ENCODE data around the gene NID1. TPM values are rescaled to one million over a fixed set of nuclear protein-coding genes. Genes with fewer than 3 reads are reported as not detected.
A peak's percentile ranks its signal among the peaks of the same experiment; 100 is the strongest.

The NID1 gene
- total and polyA plus RNA-seq, 2 of the 4 experiments (the other 2 are of a cell fraction): 21.9 to 83.3 TPM

GRCh38 chr1:236083650-236084385 is 18.9 kb upstream of the NID1 start:
- CTCF ChIA-PET: no interaction called here
- no peak overlapping the region for H4K91ac ChIP-seq (ENCODE audit: insufficient read depth, low read depth, low read length)
- no peak overlapping the region for H3K4me3 ChIP-seq (ENCODE audit: insufficient read depth, low read depth, low read length)
- H3K36me3 ChIP-seq (ENCODE audit: control insufficient read depth, insufficient read depth, low read length): no peaks in the 10 kb centered on the region
- no TSS peak for BruUV-seq (replicated peaks)
- POLR2A ChIA-PET (ENCODE audit: unreplicated experiment): no interaction called here
- no peak overlapping the region for H2BK20ac ChIP-seq (ENCODE audit: low read depth, low read length)
- H4K8ac ChIP-seq (ENCODE audit: low read depth in 2 of 2, low read length in 2 of 2): no peak overlapping the region; a peak in 1 of 4 replicates
- peak overlapping the region; percentile 0; the same call in 1 of the 2 replicates for H3K27ac ChIP-seq (ENCODE audit: insufficient read depth, low read length)
- no peaks in the 10 kb centered on the region for H3K79me1 ChIP-seq (ENCODE audit: low read depth in 1 of 2, low read length in 2 of 2)
- in situ Hi-C loops (cut with MboI; ENCODE audit: low sequenced_read_pairs): no loop called here
- peaks cover 2% of the 10 kb centered on the region; the same call in 1 of the 2 replicates for H3K9me1 ChIP-seq (ENCODE audit: insufficient read depth, low read length)
- no peak overlapping the region for H2BK5ac ChIP-seq (ENCODE audit: low read depth, low read length, poor library complexity, severe bottlenecking)
- no peak overlapping the region for H2AK9ac ChIP-seq (replicated peaks; ENCODE audit: low read depth, low read length, poor library complexity)
- DNase-seq (peak; percentile 53), ATAC-seq (ENCODE audit: low read depth) (peak; percentile 84)
- H4K5ac ChIP-seq (ENCODE audit: low read depth, low read length): no peak overlapping the region
- intact Hi-C loops (cut with micrococcal nuclease): no loop called here
- peak overlapping the region; percentile 68 for H2AFZ ChIP-seq (replicated peaks; ENCODE audit: low read length, poor library complexity)
- H3K18ac ChIP-seq (ENCODE audit: low read depth, low read length): no peak overlapping the region
- no peak overlapping the region for H3K9ac ChIP-seq (ENCODE audit: low read depth, low read length)
- no peaks in the 10 kb centered on the region for H3K27me3 ChIP-seq (ENCODE audit: control insufficient read depth, insufficient read depth, low read length)
- TF ChIP-seq NFE2L2 (IDR thresholded peaks at IDR 0.05; ENCODE audit: low read depth, low read length) (no peak), MAZ (IDR thresholded peaks at IDR 0.05; ENCODE audit: borderline replicate concordance, low read depth, low read length) (no peak), BHLHE40 (IDR thresholded peaks at IDR 0.05; ENCODE audit: low read depth, low read length) (no peak), MAFK (IDR thresholded peaks at IDR 0.05; ENCODE audit: low read depth, low read length) (no peak)
- H3K56ac ChIP-seq (ENCODE audit: extremely low read depth, insufficient read depth, low read length): no peak overlapping the region
- H2AK5ac ChIP-seq (ENCODE audit: low read depth, low read length): no peak overlapping the region
- H3K4me1 ChIP-seq (ENCODE audit: control insufficient read depth, insufficient read depth, low read length): peaks cover 5% of the 10 kb centered on the region; the same call in 1 of the 2 replicates
- no peak overlapping the region for H3K14ac ChIP-seq (replicated peaks; ENCODE audit: low read depth, low read length)
- no peak overlapping the region for H2BK15ac ChIP-seq (ENCODE audit: low read depth, low read length)
- H2BK120ac ChIP-seq (ENCODE audit: low read depth, low read length): no peak overlapping the region
- H3K9me3 ChIP-seq (ENCODE audit: control insufficient read depth, insufficient read depth, low read length): peaks cover 4% of the 10 kb centered on the region
- WGBS, 2 experiments (ENCODE audit: extremely low coverage in 2 of 2, insufficient read length in 1 of 2): 75% methylated on average over 2 of the region's 8 CpGs; no CpG with 5 or more reads in 1 of the 2 experiments
- dilution Hi-C loops (cut with HindIII; ENCODE audit: low sequenced_read_pairs, unreplicated experiment): no loop called here
- H3K4me2 ChIP-seq (ENCODE audit: low read depth, low read length): peak overlapping the region; percentile 11
- H4K20me1 ChIP-seq (ENCODE audit: insufficient read depth, low read length): no peaks in the 10 kb centered on the region
- no peak overlapping the region for H3K4ac ChIP-seq (ENCODE audit: low read depth, low read length)
- H3K23ac ChIP-seq (ENCODE audit: low read depth, low read length): no peak overlapping the region
